CD4-positive, alpha-beta T cell treated with Interferon alpha-2 for 1 hour (primary cell): ENCODE results near the gene FAM13C.
"Not testable (repeated sequence)": the region's sequence is repeated elsewhere in the genome, so short reads cannot be mapped to it uniquely, and the experiment has no call there.

Experiments
- DNase-seq, 2 donors: peaks; one replicate each; pipeline ENCODE4 v3.0.0-alpha.2; 2020 to 2022

Gene FAM13C

GRCh38 chr10:59272061-59272460 lies 90.3 kb downstream of the FAM13C start:
- no peak for DNase-seq

- DNase-seq = no peak
These were observed 91.2 kb downstream of the FAM13C start for GRCh38 chr10:59271160-59271559.

GRCh38 chr10:59270492-59270891 lies 91.9 kb downstream of the FAM13C start:
- no peak for DNase-seq

GRCh38 chr10:59269651-59270050 lies 92.7 kb downstream of the FAM13C start:
- no peak for DNase-seq

- DNase-seq = no peak
These were observed 93.9 kb downstream of the FAM13C start for GRCh38 chr10:59268460-59268859.

GRCh38 chr10:59266321-59266720 lies 96.0 kb downstream of the FAM13C start:
- DNase-seq = no peak

- DNase-seq = no peak
These were observed 97.2 kb downstream of the FAM13C start for GRCh38 chr10:59265141-59265540.

- no peak for DNase-seq
These were observed 103.5 kb downstream of the FAM13C start for GRCh38 chr10:59258890-59259289.

GRCh38 chr10:59257224-59257623 lies 105.1 kb downstream of the FAM13C start:
- DNase-seq = no peak

GRCh38 chr10:59255463-59255862 lies 106.9 kb downstream of the FAM13C start:
- DNase-seq = no peak

GRCh38 chr10:59252491-59252890 lies 109.9 kb downstream of the FAM13C start:
- DNase-seq = no peak

GRCh38 chr10:59245686-59246085 lies 116.7 kb downstream of the FAM13C start:
- no peak for DNase-seq

GRCh38 chr10:59244871-59245270 lies 117.5 kb downstream of the FAM13C start:
- no peak for DNase-seq

- no peak for DNase-seq
These were observed 118.6 kb downstream of the FAM13C start for GRCh38 chr10:59243611-59244195.

GRCh38 chr10:59242991-59243390 lies 119.4 kb downstream of the FAM13C start:
- no peak for DNase-seq

- DNase-seq = no peak
These were observed 120.3 kb downstream of the FAM13C start for GRCh38 chr10:59242057-59242456.

GRCh38 chr10:59240582-59241183 lies 121.7 kb downstream of the FAM13C start:
- peak in 1 of 2 donors; percentile 4 for DNase-seq

GRCh38 chr10:59239108-59239507 lies 123.2 kb downstream of the FAM13C start:
- not testable (repeated sequence) for DNase-seq

- DNase-seq = no peak
These were observed 124.6 kb downstream of the FAM13C start for GRCh38 chr10:59237775-59238174.

- no peak for DNase-seq
These were observed 126.2 kb downstream of the FAM13C start for GRCh38 chr10:59236064-59236697.

GRCh38 chr10:59234816-59235429 lies 127.4 kb downstream of the FAM13C start:
- DNase-seq = no peak

- no peak for DNase-seq
These were observed 128.2 kb downstream of the FAM13C start for GRCh38 chr10:59234194-59234593.

GRCh38 chr10:59229441-59229840 lies 132.9 kb downstream of the FAM13C start:
- no peak for DNase-seq

GRCh38 chr10:59227136-59227673 lies 135.1 kb downstream of the FAM13C start:
- DNase-seq = no peak
